ENCODE data around the gene TMEM60.

Gene TMEM60

DNA sequence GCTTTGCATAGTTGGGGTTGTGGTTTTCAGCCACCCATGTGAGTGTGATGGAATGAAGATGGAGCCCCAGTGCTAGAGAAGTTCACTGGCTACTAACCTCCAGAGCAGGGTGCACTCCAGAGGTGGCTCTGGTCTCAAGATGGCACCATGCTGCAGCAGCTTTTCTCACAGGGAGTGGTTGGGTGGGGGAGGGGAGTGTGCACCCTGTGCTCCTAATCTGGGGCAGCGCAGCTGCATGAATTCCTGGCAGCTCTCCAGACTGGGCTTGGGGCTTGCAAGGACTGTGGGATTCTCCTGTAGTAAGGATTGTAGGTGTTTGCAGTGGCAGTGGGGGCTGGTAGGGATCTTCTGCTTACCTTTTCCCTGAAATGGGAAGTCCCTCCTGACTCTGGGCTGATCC is 24.0 kb upstream of the TMEM60 start:
- Histone ChIP-seq H3K9ac (no peak overlapping the region), H3K79me2 (ENCODE audit: insufficient read depth, low read depth) (peaks cover 10% of the 10 kb centered on the region; the same call in 1 of the 2 replicates), H3K27me3 (ENCODE audit: insufficient read depth, low read depth) (no peaks in the 10 kb centered on the region), H3K36me3 (ENCODE audit: insufficient read depth) (no peaks in the 10 kb centered on the region; the same call in 1 of the 2 replicates), H3K4me1 (ENCODE audit: low read depth, poor library complexity, severe bottlenecking) (no peaks in the 10 kb centered on the region), H3K27ac (no peak overlapping the region), H3K4me3 (IDR thresholded peaks at IDR 0.05; ENCODE audit: insufficient read depth, low read depth, low read length) (no peak overlapping the region), H3K4me2 (no peak overlapping the region), H2AFZ (ENCODE audit: low read depth) (no peak overlapping the region), H4K20me1 (ENCODE audit: insufficient read depth) (no peaks in the 10 kb centered on the region)
- TF ChIP-seq, protein P1, sequence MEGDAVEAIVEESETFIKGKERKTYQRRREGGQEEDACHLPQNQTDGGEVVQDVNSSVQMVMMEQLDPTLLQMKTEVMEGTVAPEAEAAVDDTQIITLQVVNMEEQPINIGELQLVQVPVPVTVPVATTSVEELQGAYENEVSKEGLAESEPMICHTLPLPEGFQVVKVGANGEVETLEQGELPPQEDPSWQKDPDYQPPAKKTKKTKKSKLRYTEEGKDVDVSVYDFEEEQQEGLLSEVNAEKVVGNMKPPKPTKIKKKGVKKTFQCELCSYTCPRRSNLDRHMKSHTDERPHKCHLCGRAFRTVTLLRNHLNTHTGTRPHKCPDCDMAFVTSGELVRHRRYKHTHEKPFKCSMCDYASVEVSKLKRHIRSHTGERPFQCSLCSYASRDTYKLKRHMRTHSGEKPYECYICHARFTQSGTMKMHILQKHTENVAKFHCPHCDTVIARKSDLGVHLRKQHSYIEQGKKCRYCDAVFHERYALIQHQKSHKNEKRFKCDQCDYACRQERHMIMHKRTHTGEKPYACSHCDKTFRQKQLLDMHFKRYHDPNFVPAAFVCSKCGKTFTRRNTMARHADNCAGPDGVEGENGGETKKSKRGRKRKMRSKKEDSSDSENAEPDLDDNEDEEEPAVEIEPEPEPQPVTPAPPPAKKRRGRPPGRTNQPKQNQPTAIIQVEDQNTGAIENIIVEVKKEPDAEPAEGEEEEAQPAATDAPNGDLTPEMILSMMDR (conservative IDR thresholded peaks at IDR 0.05; ENCODE audit: low read depth, low read length) = no peak

DNA sequence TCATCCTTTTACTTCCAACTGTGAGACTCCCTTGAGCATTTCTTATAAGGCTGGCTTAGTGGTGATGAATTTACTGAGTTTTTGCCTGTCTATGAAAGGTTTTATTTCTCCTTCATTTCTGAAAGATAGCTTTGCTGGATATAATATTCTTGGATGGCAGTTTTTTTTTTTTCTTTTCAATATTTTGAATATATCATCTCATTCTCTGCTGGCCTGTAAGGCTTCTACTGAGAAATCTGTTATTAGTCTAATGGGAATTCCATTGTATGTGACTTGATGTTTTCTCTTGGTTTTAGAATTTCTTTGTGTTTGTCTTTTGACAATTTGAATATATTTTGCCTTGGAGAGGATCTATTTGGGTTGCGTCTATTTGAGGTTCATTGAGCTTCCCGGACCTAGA is 22.7 kb upstream of the TMEM60 start:
- H3K4me2 ChIP-seq = no peak overlapping the region
- H3K36me3 ChIP-seq (ENCODE audit: insufficient read depth) = no peaks in the 10 kb centered on the region; the same call in 1 of the 2 replicates
- no peak overlapping the region for H3K27ac ChIP-seq
- H3K4me3 ChIP-seq (IDR thresholded peaks at IDR 0.05; ENCODE audit: insufficient read depth, low read depth, low read length) = no peak overlapping the region
- H3K4me1 ChIP-seq (ENCODE audit: low read depth, poor library complexity, severe bottlenecking) = no peaks in the 10 kb centered on the region
- peaks cover 5% of the 10 kb centered on the region; the same call in 1 of the 2 replicates for H3K79me2 ChIP-seq (ENCODE audit: insufficient read depth, low read depth)
- H3K9ac ChIP-seq = no peak overlapping the region
- TF ChIP-seq, protein P1 (conservative IDR thresholded peaks at IDR 0.05; ENCODE audit: low read depth, low read length) = no peak
- no peaks in the 10 kb centered on the region for H3K27me3 ChIP-seq (ENCODE audit: insufficient read depth, low read depth)
- H4K20me1 ChIP-seq (ENCODE audit: insufficient read depth) = no peaks in the 10 kb centered on the region
- no peak overlapping the region for H2AFZ ChIP-seq (ENCODE audit: low read depth)

DNA sequence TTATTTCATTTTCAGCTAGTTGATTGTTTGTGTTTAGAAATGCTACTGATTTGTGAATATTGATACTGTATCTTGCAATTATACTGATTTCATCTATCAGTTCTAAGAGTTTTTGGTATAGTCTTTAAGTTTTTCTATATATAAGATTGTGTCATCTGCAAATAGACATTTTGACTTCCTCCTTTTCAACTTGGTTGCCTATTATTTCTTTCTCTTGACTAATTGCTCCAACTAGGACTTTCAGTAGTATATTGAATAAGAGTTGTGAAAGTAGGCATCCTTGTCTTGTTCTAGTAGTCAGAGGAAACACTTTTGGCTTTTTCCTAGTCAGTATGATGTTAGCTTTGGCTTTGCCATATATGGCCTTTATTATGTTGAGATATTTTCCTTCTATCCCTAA is 20.8 kb upstream of the TMEM60 start:
- Histone ChIP-seq H3K4me2 (no peak overlapping the region), H4K20me1 (ENCODE audit: insufficient read depth) (no peaks in the 10 kb centered on the region), H2AFZ (ENCODE audit: low read depth) (no peak overlapping the region), H3K4me1 (ENCODE audit: low read depth, poor library complexity, severe bottlenecking) (no peaks in the 10 kb centered on the region), H3K27me3 (ENCODE audit: insufficient read depth, low read depth) (no peaks in the 10 kb centered on the region), H3K9ac (no peak overlapping the region), H3K36me3 (ENCODE audit: insufficient read depth) (no peaks in the 10 kb centered on the region), H3K79me2 (ENCODE audit: insufficient read depth, low read depth) (peaks cover 5% of the 10 kb centered on the region; the same call in 1 of the 2 replicates), H3K4me3 (IDR thresholded peaks at IDR 0.05; ENCODE audit: insufficient read depth, low read depth, low read length) (no peak overlapping the region), H3K27ac (no peak overlapping the region)
- TF ChIP-seq, protein P1 (conservative IDR thresholded peaks at IDR 0.05; ENCODE audit: low read depth, low read length) = no peak

DNA sequence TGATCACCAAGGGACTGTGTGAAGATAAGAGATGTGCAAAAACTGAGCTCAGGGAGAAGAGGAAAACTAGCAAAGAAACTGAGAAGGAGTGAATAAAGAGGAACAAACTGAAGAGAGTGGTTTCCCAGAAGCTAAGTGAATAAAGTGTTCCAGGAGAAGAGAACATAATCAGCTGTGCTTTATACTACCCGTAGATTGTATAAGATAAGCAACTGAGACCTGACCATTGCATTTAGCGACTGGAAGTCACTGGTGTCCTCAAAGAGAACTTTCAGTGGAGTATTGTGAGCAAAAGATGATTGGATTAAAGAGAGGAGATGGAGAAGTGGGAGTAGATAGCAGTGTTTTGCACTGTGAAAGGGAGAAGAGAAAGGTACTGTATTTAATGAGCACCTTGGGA is 14.9 kb upstream of the TMEM60 start:
- H3K79me2 ChIP-seq (ENCODE audit: insufficient read depth, low read depth) = peaks cover 30% of the 10 kb centered on the region; the same call in 1 of the 2 replicates
- H2AFZ ChIP-seq (ENCODE audit: low read depth) = no peak overlapping the region
- no peak overlapping the region for H3K27ac ChIP-seq
- no peak overlapping the region for H3K9ac ChIP-seq
- H3K27me3 ChIP-seq (ENCODE audit: insufficient read depth, low read depth) = no peaks in the 10 kb centered on the region
- H3K4me3 ChIP-seq (IDR thresholded peaks at IDR 0.05; ENCODE audit: insufficient read depth, low read depth, low read length) = no peak overlapping the region
- no peak overlapping the region for H3K4me2 ChIP-seq
- no peaks in the 10 kb centered on the region for H3K36me3 ChIP-seq (ENCODE audit: insufficient read depth)
- H4K20me1 ChIP-seq (ENCODE audit: insufficient read depth) = no peaks in the 10 kb centered on the region
- TF ChIP-seq, protein P1 (conservative IDR thresholded peaks at IDR 0.05; ENCODE audit: low read depth, low read length) = no peak
- H3K4me1 ChIP-seq (ENCODE audit: low read depth, poor library complexity, severe bottlenecking) = no peaks in the 10 kb centered on the region
